Endodermal cell (in vitro differentiated cells): ENCODE results near the gene EPHB3. TPM values are rescaled to one million over a fixed set of nuclear protein-coding genes. Genes with fewer than 3 reads are reported as not detected.

Source experiments
- DNase-seq: peaks from one replicate; pipeline ENCODE4 v3.0.0-alpha.2; 2017
- H3K27ac ChIP-seq: 2 replicates; pipeline ENCODE4 v1.5.1; 2013; ENCODE audit warnings: mild to moderate bottlenecking, low read depth, low read length, moderate library complexity
- H3K27me3 ChIP-seq: 2 replicates; pipeline ENCODE4 v1.6.1; 2013; ENCODE audit warnings: mild to moderate bottlenecking, low read length, moderate library complexity; ENCODE audit not compliant: insufficient read depth, control insufficient read depth, poor library complexity, severe bottlenecking
- H3K36me3 ChIP-seq: 2 replicates; pipeline ENCODE4 v1.7.0; 2013; ENCODE audit warnings: mild to moderate bottlenecking, low read length, moderate library complexity; ENCODE audit not compliant: control insufficient read depth, insufficient read depth
- H3K4me1 ChIP-seq: one replicate; pipeline ENCODE4 v1.7.0; 2013; ENCODE audit warnings: low read length; ENCODE audit not compliant: control insufficient read depth, insufficient read depth
- H3K4me3 ChIP-seq: 2 replicates; pipeline ENCODE4 v1.5.1; 2013; ENCODE audit warnings: mild to moderate bottlenecking, low read length, moderate library complexity
- H3K9ac ChIP-seq: 2 replicates; pipeline ENCODE4 v1.6.1; 2013; ENCODE audit warnings: mild to moderate bottlenecking, low read length, moderate library complexity; ENCODE audit not compliant: poor library complexity, severe bottlenecking; ENCODE audit errors: extremely low read depth
- H3K9me3 ChIP-seq: 2 replicates; pipeline ENCODE4 v1.6.1; 2013; ENCODE audit warnings: mild to moderate bottlenecking, low read length, moderate library complexity; ENCODE audit not compliant: control insufficient read depth
- H3K27ac Mint-ChIP-seq: 2 replicates; pipeline ENCODE4 v1.8.0; 2020; ENCODE audit warnings: mixed read lengths
- H3K27me3 Mint-ChIP-seq: 2 replicates; pipeline ENCODE4 v1.8.0; 2021; ENCODE audit warnings: mild to moderate bottlenecking, mixed read lengths; ENCODE audit not compliant: insufficient read depth
- H3K36me3 Mint-ChIP-seq: 2 replicates; pipeline ENCODE4 v1.8.0; 2020; ENCODE audit warnings: low read depth, mixed read lengths
- H3K4me1 Mint-ChIP-seq: 2 replicates; pipeline ENCODE4 v1.8.0; 2020; ENCODE audit warnings: mixed read lengths
- H3K4me3 Mint-ChIP-seq: 2 replicates; pipeline ENCODE4 v1.8.0; 2020; ENCODE audit warnings: mild to moderate bottlenecking, moderate library complexity, mixed read lengths
- H3K9me3 Mint-ChIP-seq: 2 replicates; pipeline ENCODE4 v1.8.0; 2020; ENCODE audit warnings: mild to moderate bottlenecking, mixed read lengths
- CTCF ChIP-seq: fragments of 200-600 bp; sonication (generic); conservative IDR thresholded peaks from 2 replicates; pipeline ENCODE4 v1.5.0; 2021; ENCODE audit warnings: antibody characterized with exemption, mild to moderate bottlenecking
- WGBS, 2 experiments: methylation state at CpG; one replicate each; pipeline versions ENCODE4 v1.1.5 to v1.1.7; 2013; ENCODE audit warnings: missing lambda C conversion rate in 2 of 2, mixed read lengths in 1 of 2; ENCODE audit not compliant: insufficient coverage in 1 of 2, insufficient read length in 1 of 2; 5-methylcytosine and 5-hydroxymethylcytosine counted together
- total RNA-seq, 2 donors: library from RNA; stranded (reverse); fragmentation: NEBNext Ultra II Directional in 1 of 2; extraction: Animal tissue kit (Norgen Biotek cat#: 25700) in 1 of 2; gene quantifications; 2 replicates in 1 of 2; 3 replicates in 1 of 2; pipeline ENCODE4 v1.2.1, GENCODE V29; 2021

EPHB3 gene
- total RNA-seq, 2 donors from 2014 or later = 32.7 to 36.9 TPM

- no peaks in the 10 kb centered on the region for H3K36me3 Mint-ChIP-seq
- Histone ChIP-seq H3K36me3 (no peaks in the 10 kb centered on the region), H3K9ac (no peak overlapping the region), H3K27ac (no peak overlapping the region), H3K9me3 (no peaks in the 10 kb centered on the region), H3K4me3 (no peak overlapping the region), H3K4me1 (peaks cover 9% of the 10 kb centered on the region), H3K27me3 (peaks cover 18% of the 10 kb centered on the region)
- DNase-seq = no peak
- H3K4me1 Mint-ChIP-seq = peaks cover 17% of the 10 kb centered on the region
- 89 to 90% methylated on average over 4 of the region's 4 CpGs for WGBS, 2 experiments
- no peaks in the 10 kb centered on the region for H3K9me3 Mint-ChIP-seq
- no peak overlapping the region for H3K27ac Mint-ChIP-seq
- peaks cover 37% of the 10 kb centered on the region for H3K27me3 Mint-ChIP-seq
- TF ChIP-seq CTCF = no peak
- no peak overlapping the region for H3K4me3 Mint-ChIP-seq
Observed at GRCh38 chr3:184553385-184553784, 8.2 kb upstream of the EPHB3 start.

- Mint-ChIP-seq H3K4me1 (peaks cover 27% of the 10 kb centered on the region), H3K27me3 (peaks cover 41% of the 10 kb centered on the region), H3K9me3 (no peaks in the 10 kb centered on the region), H3K4me3 (no peak overlapping the region), H3K27ac (no peak overlapping the region), H3K36me3 (no peaks in the 10 kb centered on the region)
- TF ChIP-seq CTCF = no peak
- DNase-seq = no peak
- no peak overlapping the region for H3K9ac ChIP-seq
- peaks cover 18% of the 10 kb centered on the region for H3K27me3 ChIP-seq
- no peak overlapping the region for H3K4me3 ChIP-seq
- H3K9me3 ChIP-seq = no peaks in the 10 kb centered on the region
- no peak overlapping the region for H3K27ac ChIP-seq
- 92 to 94% methylated on average over 3 to 5 of the region's 5 CpGs for WGBS, 2 experiments
- peaks cover 18% of the 10 kb centered on the region for H3K4me1 ChIP-seq
- H3K36me3 ChIP-seq = no peaks in the 10 kb centered on the region
Observed at GRCh38 chr3:184554461-184554860, 7.1 kb upstream of the EPHB3 start.

- Mint-ChIP-seq H3K27ac (no peak overlapping the region), H3K9me3 (no peaks in the 10 kb centered on the region), H3K4me1 (peaks cover 41% of the 10 kb centered on the region), H3K4me3 (no peak overlapping the region), H3K36me3 (no peaks in the 10 kb centered on the region), H3K27me3 (peaks cover 49% of the 10 kb centered on the region)
- Histone ChIP-seq H3K9me3 (no peaks in the 10 kb centered on the region), H3K36me3 (no peaks in the 10 kb centered on the region), H3K4me1 (peaks cover 27% of the 10 kb centered on the region), H3K4me3 (no peak overlapping the region), H3K27me3 (peaks cover 28% of the 10 kb centered on the region), H3K9ac (no peak overlapping the region), H3K27ac (no peak overlapping the region)
- DNase-seq = no peak
- WGBS, 2 experiments = 94% methylated on average over 7 to 15 of the region's 15 CpGs
- TF ChIP-seq CTCF = no peak
Observed at GRCh38 chr3:184556582-184557347, 4.8 kb upstream of the EPHB3 start.
